ENCODE measurements around the gene RLN2. TPM values are rescaled to one million over a fixed set of nuclear protein-coding genes. Genes with fewer than 3 reads are reported as not detected.

RLN2 gene
- total RNA-seq, 1 donor from 2014 or later: 0.30 TPM

DNA sequence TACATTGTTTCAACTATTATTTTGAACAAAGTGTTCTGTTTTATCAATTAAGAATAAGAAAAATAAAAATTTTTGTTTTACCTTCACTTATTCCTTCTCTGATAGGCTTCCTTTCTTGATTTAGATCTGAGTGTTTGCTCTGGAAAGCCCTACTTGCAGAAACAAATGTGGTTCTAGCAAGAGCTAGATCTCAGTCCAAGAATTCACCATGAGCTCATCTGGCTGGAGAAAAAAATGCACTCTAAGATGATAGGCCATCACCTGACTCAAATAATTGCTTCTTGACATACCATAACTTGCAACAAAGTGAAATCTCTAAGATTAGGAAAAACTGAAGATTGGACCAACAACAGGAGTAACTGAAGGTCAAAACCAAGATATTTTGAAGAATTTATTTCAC, 6.3 kb upstream of the RLN2 start:
- intact Hi-C loops (cut with micrococcal nuclease): no loop called here
- H3K27me3 Mint-ChIP-seq: peaks cover 3% of the 10 kb centered on the region
- H3K9me3 Mint-ChIP-seq: peaks cover 7% of the 10 kb centered on the region
- no peak overlapping the region for H3K4me3 Mint-ChIP-seq
- H3K27ac Mint-ChIP-seq: no peak overlapping the region
- peaks cover 8% of the 10 kb centered on the region for H3K36me3 Mint-ChIP-seq (ENCODE audit: low read depth)
- no peak for DNase-seq
- peaks cover 3% of the 10 kb centered on the region for H3K4me1 Mint-ChIP-seq

GRCh38 chr9:5305741-5306140, 1.2 kb upstream of the RLN2 start:
- intact Hi-C loops (cut with micrococcal nuclease): loop anchor here (10.0 kb wide), 1 partner anchor 289 kb away; no protein-coding TSS in a partner anchor
- Mint-ChIP-seq H3K36me3 (ENCODE audit: low read depth) (no peaks in the 10 kb centered on the region), H3K9me3 (no peaks in the 10 kb centered on the region), H3K4me1 (peaks cover 14% of the 10 kb centered on the region), H3K27me3 (no peaks in the 10 kb centered on the region), H3K27ac (no peak overlapping the region), H3K4me3 (no peak overlapping the region)
- DNase-seq: no peak

GRCh38 chr9:5301544-5301943, 3.0 kb downstream of the RLN2 start:
- DNase-seq: no peak
- H3K27ac Mint-ChIP-seq: peak overlapping the region; percentile 37

DNA sequence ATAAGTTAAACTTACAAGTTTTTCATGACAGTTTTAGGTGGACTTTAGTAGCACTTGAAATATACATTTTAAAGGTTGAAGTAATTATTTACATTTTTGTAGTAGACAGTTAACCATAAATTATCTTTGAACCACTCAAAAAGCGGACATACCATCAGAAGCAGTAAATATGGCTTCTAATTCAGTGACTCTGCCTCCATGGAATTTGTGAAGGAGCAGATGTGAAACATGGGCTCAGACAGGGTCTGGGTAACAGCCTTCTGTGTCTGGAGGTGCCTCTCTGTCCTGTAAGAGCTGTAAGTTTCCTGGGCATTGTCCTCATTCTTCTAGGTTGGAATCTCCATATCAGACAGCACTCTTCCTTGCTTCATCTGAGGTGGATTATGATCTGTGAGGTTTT, 12.4 kb downstream of the RLN2 start:
- no peak for DNase-seq
- no peak overlapping the region for H3K4me3 Mint-ChIP-seq
- peaks cover 40% of the 10 kb centered on the region for H3K9me3 Mint-ChIP-seq
- peaks cover 23% of the 10 kb centered on the region for H3K27me3 Mint-ChIP-seq
- H3K27ac Mint-ChIP-seq: no peak overlapping the region
- H3K36me3 Mint-ChIP-seq (ENCODE audit: low read depth): no peaks in the 10 kb centered on the region
- no peaks in the 10 kb centered on the region for H3K4me1 Mint-ChIP-seq
- intact Hi-C loops (cut with micrococcal nuclease): no loop called here

More at GRCh38 chr9:5301544-5301943, 3.0 kb downstream of the RLN2 start:
- intact Hi-C loops (cut with micrococcal nuclease): loop anchor here (10.0 kb wide), 1 partner anchor 293 kb away; no protein-coding TSS in a partner anchor
- Mint-ChIP-seq H3K27me3 (no peaks in the 10 kb centered on the region), H3K36me3 (ENCODE audit: low read depth) (no peaks in the 10 kb centered on the region), H3K4me3 (peak overlapping the region; percentile 11), H3K9me3 (peaks cover 13% of the 10 kb centered on the region), H3K4me1 (peaks cover 11% of the 10 kb centered on the region)

DNA sequence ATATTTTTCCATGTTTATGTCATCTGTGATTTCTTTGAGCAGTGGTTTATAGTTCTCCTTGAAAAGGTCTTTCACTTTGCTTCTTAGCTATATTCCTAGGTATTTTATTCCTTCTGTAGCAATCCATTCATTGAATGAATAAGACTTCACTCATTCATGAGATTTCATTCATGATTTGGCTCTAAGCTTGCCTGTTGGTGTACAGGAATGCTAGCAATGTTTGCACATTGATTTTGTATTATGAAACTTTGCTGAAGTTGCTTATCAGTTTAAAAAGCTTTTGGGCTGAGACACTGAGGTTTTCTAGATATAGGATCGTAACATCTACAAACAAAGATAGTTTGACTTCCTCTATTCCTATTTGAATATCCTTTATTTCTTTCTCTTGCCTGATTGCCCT, 15.9 kb downstream of the RLN2 start:
- Mint-ChIP-seq H3K27ac (no peak overlapping the region), H3K4me1 (no peaks in the 10 kb centered on the region), H3K36me3 (ENCODE audit: low read depth) (no peaks in the 10 kb centered on the region), H3K27me3 (peaks cover 23% of the 10 kb centered on the region), H3K4me3 (no peak overlapping the region), H3K9me3 (peaks cover 29% of the 10 kb centered on the region)
- DNase-seq: no peak
- intact Hi-C loops (cut with micrococcal nuclease): no loop called here

GRCh38 chr9:5286262-5286661, 18.3 kb downstream of the RLN2 start:
- Mint-ChIP-seq H3K9me3 (peaks cover 20% of the 10 kb centered on the region), H3K4me1 (no peaks in the 10 kb centered on the region), H3K4me3 (no peak overlapping the region), H3K27me3 (peaks cover 23% of the 10 kb centered on the region), H3K27ac (no peak overlapping the region), H3K36me3 (ENCODE audit: low read depth) (no peaks in the 10 kb centered on the region)
- intact Hi-C loops (cut with micrococcal nuclease): no loop called here
- no peak for DNase-seq

DNA sequence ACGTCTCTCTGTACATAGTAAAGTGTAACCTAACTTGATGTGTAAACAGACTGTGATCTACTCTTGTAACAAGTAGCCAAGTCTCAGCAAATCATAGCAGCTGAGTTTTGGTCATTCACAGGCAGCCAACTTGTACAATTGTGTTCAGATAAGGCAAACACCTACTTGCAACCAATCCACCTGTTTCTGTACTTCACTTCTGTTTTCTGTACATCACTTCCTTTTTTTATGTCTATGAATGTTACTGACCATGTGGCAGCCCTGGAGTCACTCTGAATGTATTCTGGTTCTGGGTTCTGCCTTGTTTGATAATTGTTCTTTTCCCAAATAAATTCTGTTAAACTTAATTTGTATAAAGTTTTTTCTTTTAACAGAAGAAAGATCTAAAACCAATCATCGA, 26.0 kb downstream of the RLN2 start:
- Mint-ChIP-seq H3K27ac (no peak overlapping the region), H3K9me3 (peaks cover 14% of the 10 kb centered on the region), H3K4me1 (no peaks in the 10 kb centered on the region), H3K27me3 (peaks cover 3% of the 10 kb centered on the region), H3K36me3 (ENCODE audit: low read depth) (no peaks in the 10 kb centered on the region), H3K4me3 (no peak overlapping the region)
- intact Hi-C loops (cut with micrococcal nuclease): no loop called here
- no peak for DNase-seq

GRCh38 chr9:5274770-5275169, 29.7 kb downstream of the RLN2 start:
- peaks cover 14% of the 10 kb centered on the region for H3K9me3 Mint-ChIP-seq
- H3K36me3 Mint-ChIP-seq (ENCODE audit: low read depth): no peaks in the 10 kb centered on the region
- H3K27ac Mint-ChIP-seq: no peak overlapping the region
- peaks cover 5% of the 10 kb centered on the region for H3K27me3 Mint-ChIP-seq
- no peak overlapping the region for H3K4me3 Mint-ChIP-seq
- no peak for DNase-seq
- H3K4me1 Mint-ChIP-seq: no peaks in the 10 kb centered on the region
- intact Hi-C loops (cut with micrococcal nuclease): no loop called here

GRCh38 chr9:5269249-5269715, 35.2 kb downstream of the RLN2 start:
- intact Hi-C loops (cut with micrococcal nuclease): no loop called here
- DNase-seq: no peak
- Mint-ChIP-seq H3K36me3 (ENCODE audit: low read depth) (no peaks in the 10 kb centered on the region), H3K4me1 (peaks cover 3% of the 10 kb centered on the region), H3K4me3 (no peak overlapping the region), H3K9me3 (no peaks in the 10 kb centered on the region), H3K27ac (no peak overlapping the region), H3K27me3 (peaks cover 1% of the 10 kb centered on the region)

DNA sequence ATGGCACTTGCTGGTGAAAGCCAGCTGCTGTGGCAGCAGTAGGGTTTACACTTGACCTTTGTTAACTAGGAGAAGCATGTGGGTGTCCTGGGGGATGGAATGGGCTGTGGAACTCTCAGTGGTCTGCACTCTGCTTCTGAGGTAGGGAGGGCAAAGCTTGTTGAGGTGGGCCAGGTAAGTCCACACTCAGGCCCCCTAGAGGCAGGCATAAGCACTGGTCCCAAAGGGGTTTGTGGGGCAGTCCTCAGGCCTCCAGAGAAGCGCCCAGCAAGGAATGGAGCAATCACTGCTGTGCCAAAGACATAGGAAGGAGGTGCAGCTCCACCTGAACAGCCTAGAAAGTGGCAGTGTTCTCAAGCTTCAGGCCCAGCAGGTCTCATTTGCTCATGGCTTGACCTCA, 38.6 kb downstream of the RLN2 start:
- Mint-ChIP-seq H3K27me3 (peaks cover 1% of the 10 kb centered on the region), H3K4me3 (no peak overlapping the region), H3K4me1 (peaks cover 4% of the 10 kb centered on the region), H3K36me3 (ENCODE audit: low read depth) (no peaks in the 10 kb centered on the region), H3K27ac (no peak overlapping the region), H3K9me3 (no peaks in the 10 kb centered on the region)
- DNase-seq: no peak
- intact Hi-C loops (cut with micrococcal nuclease): no loop called here

DNA sequence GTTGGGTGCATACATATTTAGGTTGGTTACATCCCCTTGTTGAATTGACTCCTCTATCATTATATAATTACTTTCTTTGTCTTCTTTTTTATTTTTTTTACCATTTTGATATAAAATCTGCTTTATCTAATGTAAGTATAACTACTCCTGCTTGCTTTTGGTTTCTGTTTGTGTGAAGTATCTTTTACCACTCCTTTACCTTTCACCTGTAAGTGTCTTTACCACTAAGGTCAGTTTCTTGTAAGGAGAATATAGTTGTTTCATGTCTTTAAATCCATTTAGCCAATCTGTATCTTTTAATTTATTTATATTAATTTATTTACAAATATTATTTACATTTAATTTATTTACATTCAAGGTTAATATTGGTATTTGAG, 40.3 kb downstream of the RLN2 start:
- intact Hi-C loops (cut with micrococcal nuclease): no loop called here
- no peaks in the 10 kb centered on the region for H3K36me3 Mint-ChIP-seq (ENCODE audit: low read depth)

DNA sequence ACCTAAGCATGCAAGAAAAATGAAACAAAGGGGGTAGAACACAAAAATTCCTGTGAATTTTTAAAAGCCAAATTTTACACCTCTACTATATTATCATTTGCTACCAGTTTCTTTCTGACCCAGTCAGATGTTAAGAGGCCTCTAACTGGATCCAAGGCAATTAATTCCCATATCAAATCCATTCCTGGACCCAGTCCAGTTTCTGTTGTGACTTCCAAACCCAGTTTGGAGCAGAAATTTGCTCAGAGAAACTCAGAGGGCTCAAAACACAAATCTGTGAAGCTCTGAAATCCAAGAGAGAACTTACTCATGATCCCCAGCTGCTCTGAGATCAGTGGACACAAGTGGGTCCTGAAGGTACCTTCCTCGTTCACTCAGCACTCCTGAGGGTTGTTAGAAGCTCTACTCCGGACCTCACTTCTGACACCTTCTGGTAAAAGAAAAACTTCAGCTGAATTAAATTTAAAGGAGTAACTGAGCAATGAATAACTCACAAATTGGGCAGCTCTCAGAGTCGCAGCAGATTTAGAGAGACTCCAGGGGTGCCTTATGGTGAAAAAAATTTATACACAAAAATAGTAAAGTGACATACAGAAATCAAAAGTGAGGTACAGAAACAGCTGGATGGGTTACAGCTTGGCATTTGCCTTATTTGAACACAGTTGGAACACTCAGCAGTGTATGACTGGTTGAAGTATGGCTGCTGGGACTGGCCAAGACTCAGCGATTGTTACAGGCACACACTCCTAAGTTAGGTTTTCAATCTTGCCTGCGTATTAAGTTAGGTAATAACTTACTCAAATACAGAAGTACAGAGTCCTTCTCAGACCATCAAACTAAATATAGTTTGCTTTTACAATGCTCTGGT, 40.9 kb downstream of the RLN2 start:
- no peak for DNase-seq
- Mint-ChIP-seq H3K4me1 (peaks cover 4% of the 10 kb centered on the region), H3K4me3 (no peak overlapping the region), H3K27me3 (peaks cover 1% of the 10 kb centered on the region), H3K9me3 (no peaks in the 10 kb centered on the region), H3K36me3 (ENCODE audit: low read depth) (no peaks in the 10 kb centered on the region), H3K27ac (no peak overlapping the region)
- intact Hi-C loops (cut with micrococcal nuclease): no loop called here

More for the DNA sequence above, 40.3 kb downstream of the RLN2 start:
- Mint-ChIP-seq H3K9me3 (no peaks in the 10 kb centered on the region), H3K27ac (no peak overlapping the region), H3K4me3 (no peak overlapping the region), H3K4me1 (peaks cover 4% of the 10 kb centered on the region), H3K27me3 (peaks cover 1% of the 10 kb centered on the region)
- DNase-seq: no peak
